GM12878 (cell line): Measurements from ENCODE around the gene AQP9.

ENCODE experiments used
- BCLAF1 ChIP-seq: fragments of 450-650 bp; IDR thresholded peaks from 2 replicates; pipeline ENCODE4 v1.6.1; 2017; ENCODE audit warnings: antibody characterized with exemption, mild to moderate bottlenecking, moderate library complexity
- POLR2A ChIP-seq: IDR thresholded peaks from 2 replicates; pipeline ENCODE4 v1.6.1; 2011; ENCODE audit warnings: low read depth, mild to moderate bottlenecking, low read length
- POU2F2 ChIP-seq: IDR thresholded peaks from 3 replicates; pipeline ENCODE4 v1.6.1; 2011; ENCODE audit warnings: low read depth, mild to moderate bottlenecking, low read length, borderline replicate concordance
- SRF ChIP-seq, 2 experiments: IDR thresholded peaks; 2 replicates each; pipeline ENCODE4 v1.6.1; 2011; ENCODE audit warnings: low read depth in 2 of 2, low read length in 2 of 2, mild to moderate bottlenecking in 1 of 2, moderate library complexity in 1 of 2
- YY1 ChIP-seq: IDR thresholded peaks from 2 replicates; pipeline ENCODE4 v1.6.1; 2011; ENCODE audit warnings: low read depth, mild to moderate bottlenecking, low read length
- ZNF24 ChIP-seq: fragments of 450-650 bp; IDR thresholded peaks from 2 replicates; pipeline ENCODE4 v1.6.1; 2017; ENCODE audit warnings: antibody characterized with exemption, mild to moderate bottlenecking
- TF ChIP-seq, protein P1 (sequence below): IDR thresholded peaks from 2 replicates; pipeline ENCODE4 v1.6.1; 2012; ENCODE audit warnings: low read depth, low read length, improper control_type of control experiment

GRCh38 chr15:58229297-58229768, 91.2 kb downstream of the AQP9 start:
- TF ChIP-seq POU2F2 (no peak), BCLAF1 (no peak), YY1 (no peak), POLR2A (no peak), SRF (IDR thresholded peaks at IDR 0.05; ENCODE audit: low read depth in 2 of 2, low read length in 2 of 2) (no peak), ZNF24 (no peak)
- TF ChIP-seq, protein P1, sequence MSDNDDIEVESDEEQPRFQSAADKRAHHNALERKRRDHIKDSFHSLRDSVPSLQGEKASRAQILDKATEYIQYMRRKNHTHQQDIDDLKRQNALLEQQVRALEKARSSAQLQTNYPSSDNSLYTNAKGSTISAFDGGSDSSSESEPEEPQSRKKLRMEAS: no peak
